Right cardiac atrium (tissue), 5 donors: Measurements from ENCODE around the gene PDCD5. TPM values are rescaled to one million over a fixed set of nuclear protein-coding genes. Genes with fewer than 3 reads are reported as not detected.
"Not testable (repeated sequence)": the region's sequence is repeated elsewhere in the genome, so short reads cannot be mapped to it uniquely, and the experiment has no call there.

Experiments
- ATAC-seq, 2 donors: fragments of 200-7000 bp; cut with Tn5 transposase; one replicate each; pipeline versions ENCODE4 v1.8.0 to v1.9.1; 2020; ENCODE audit warnings: moderate library complexity in 2 of 2, mild to moderate bottlenecking in 1 of 2
- DNase-seq, 3 donors: peaks; one replicate each; pipeline ENCODE4 v3.0.0-alpha.2; 2020
- H3K27ac ChIP-seq: one replicate; pipeline ENCODE4 v1.5.1; 2013; ENCODE audit warnings: mild to moderate bottlenecking, low read length, control low read depth, moderate library complexity
- H3K27me3 ChIP-seq: one replicate; pipeline ENCODE4 v1.6.1; 2013; ENCODE audit not compliant: control insufficient read depth, insufficient read depth
- H3K4me1 ChIP-seq: one replicate; pipeline ENCODE4 v1.6.1; 2013; ENCODE audit warnings: low read length; ENCODE audit not compliant: control insufficient read depth, insufficient read depth
- H3K4me3 ChIP-seq: one replicate; pipeline ENCODE4 v1.5.1; 2013; ENCODE audit warnings: low read length, control low read depth
- H3K9me3 ChIP-seq: one replicate; pipeline ENCODE4 v1.6.1; 2013; ENCODE audit warnings: low read length; ENCODE audit not compliant: control insufficient read depth
- WGBS: extraction: QIAGEN DNeasy Blood & Tissue Kit; methylation state at CpG from one replicate; pipeline ENCODE4 v1.1.7; 2013; 5-methylcytosine and 5-hydroxymethylcytosine counted together
- intact Hi-C, 4 donors: fragments of 100-400 bp; cut with DNase I; formaldehyde crosslinking; loops; one replicate each; pipeline versions ENCODE4 v1.11.0 to v1.14.0; 2022 to 2023
- polyA plus RNA-seq: library from polyadenylated mRNA; stranded (reverse); fragments of 200-250 nt; gene quantifications from one replicate; pipeline ENCODE4 v1.2.3, GENCODE V29; 2013
- total RNA-seq, 4 donors: library from RNA; stranded (reverse); fragmentation: NEBNext Ultra II Directional; extraction: Animal tissue kit (Norgen Biotek cat#: 25700); gene quantifications; one replicate each; pipeline ENCODE4 v1.2.1, GENCODE V29; 2021
- donor health status: healthy with polysubstance abuse.
- donor health status: DM: no; HTN: yes; CAD: no.
- donor health status: DM: no; HTN: no; CAD: no.
- donor health status: DM: no; HTN: yes; CAD: no; lungs with severe emphysema.
- donor health status: DM: yes; HTN: yes; CAD: no.

The PDCD5 gene
- total and polyA plus RNA-seq, 5 donors = 113 to 254 (median 117) TPM

DNA sequence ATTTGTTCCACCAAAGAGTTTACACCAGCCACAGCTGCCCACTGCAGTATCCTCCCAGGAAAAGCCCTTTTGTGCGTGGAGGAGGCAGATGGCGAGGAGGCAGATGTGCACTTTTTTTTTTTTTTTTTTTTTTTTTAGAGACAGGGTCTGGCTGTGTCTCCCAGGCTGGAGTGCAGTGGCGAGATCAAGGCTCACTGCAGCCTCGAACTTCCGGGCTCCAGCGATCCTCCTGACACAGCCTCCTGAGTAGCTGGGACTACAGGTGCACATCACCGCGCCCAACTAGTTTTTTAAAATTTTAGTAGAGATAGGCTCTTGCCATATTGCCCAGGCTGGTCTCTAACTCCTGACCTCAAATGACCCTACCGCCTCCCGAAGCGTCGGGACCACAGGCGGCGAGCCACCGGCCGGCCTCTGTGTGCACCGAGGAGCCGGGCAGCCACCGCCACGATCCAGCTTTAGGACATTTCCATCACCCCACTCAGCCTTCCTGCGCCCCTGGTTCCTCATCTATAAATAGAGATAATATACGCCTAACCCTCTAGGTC, 563 bp upstream of the PDCD5 start:
- peak overlapping the region; percentile 48 for H3K27ac ChIP-seq
- 20% methylated on average over 22 of the region's 22 CpGs for WGBS
- intact Hi-C loops = no loop called here

GRCh38 chr19:32581705-32582179, 752 bp downstream of the PDCD5 start:
- Histone ChIP-seq H3K4me3 (peak overlapping the region; percentile 61), H3K27me3 (no peaks in the 10 kb centered on the region), H3K27ac (peak overlapping the region; percentile 59), H3K9me3 (no peaks in the 10 kb centered on the region), H3K4me1 (no peaks in the 10 kb centered on the region)
- ATAC-seq = peak; percentile 21 to 47
- 5% methylated on average over 27 of the region's 27 CpGs for WGBS
- DNase-seq = peak in 2 of 3 donors; percentile 46 to 74
- intact Hi-C loops = no loop called here

More for the DNA sequence above, 563 bp upstream of the PDCD5 start:
- Histone ChIP-seq H3K9me3 (no peaks in the 10 kb centered on the region), H3K4me3 (peak overlapping the region; percentile 66), H3K27me3 (no peaks in the 10 kb centered on the region), H3K4me1 (no peaks in the 10 kb centered on the region)
- no peak for DNase-seq
- ATAC-seq = peak; percentile 18 to 41

DNA sequence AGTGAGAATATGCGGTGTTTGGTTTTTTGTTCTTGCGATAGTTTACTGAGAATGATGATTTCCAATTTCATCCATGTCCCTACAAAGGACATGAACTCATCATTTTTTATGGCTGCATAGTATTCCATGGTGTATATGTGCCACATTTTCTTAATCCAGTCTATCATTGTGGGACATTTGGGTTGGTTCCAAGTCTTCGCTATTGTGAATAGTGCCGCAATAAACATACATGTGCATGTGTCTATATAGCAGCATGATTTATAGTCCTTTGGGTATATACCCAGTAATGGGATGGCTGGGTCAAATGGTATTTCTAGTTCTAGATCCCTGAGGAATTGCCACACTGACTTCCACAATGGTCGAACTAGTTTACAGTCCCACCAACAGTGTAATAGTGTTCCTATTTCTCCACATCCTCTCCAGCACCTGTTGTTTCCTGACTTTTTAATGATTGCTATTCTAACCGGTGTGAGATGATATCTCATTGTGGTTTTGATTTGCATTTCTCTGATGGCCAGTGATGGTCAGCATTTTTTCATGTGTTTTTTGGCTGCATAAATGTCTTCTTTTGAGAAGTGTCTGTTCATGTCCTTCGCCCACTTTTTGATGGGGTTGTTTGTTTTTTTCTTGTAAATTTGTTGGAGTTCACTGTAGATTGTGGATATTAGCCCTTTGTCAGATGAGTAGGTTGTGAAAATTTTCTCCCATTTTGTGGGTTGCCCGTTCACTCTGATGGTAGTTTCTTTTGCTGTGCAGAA, 6.9 kb downstream of the PDCD5 start:
- H3K9me3 ChIP-seq, H3K27ac ChIP-seq, DNase-seq, H3K4me3 ChIP-seq, ATAC-seq, intact Hi-C loops, H3K4me1 ChIP-seq, H3K27me3 ChIP-seq: not testable (repeated sequence)
- 96% methylated on average over 6 of the region's 8 CpGs for whole genome bisulfite sequencing

DNA sequence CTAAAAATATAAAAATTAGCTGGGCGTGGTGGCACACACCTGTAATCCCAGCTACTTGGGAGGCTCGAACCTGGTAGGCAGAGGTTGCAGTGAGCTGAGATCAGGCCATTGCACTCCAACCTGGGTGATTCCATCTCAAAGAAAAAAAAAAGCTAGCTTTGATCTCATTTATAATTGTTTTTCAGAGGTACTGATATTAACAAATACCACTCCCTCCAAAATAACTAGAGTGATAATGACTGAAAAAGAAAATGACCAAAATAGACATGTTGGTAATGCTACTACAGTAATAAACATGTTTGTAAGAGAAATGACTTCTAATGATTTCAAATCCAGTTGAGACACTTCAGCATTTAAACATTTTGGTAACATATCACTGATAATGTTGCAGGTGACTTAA, 13.0 kb downstream of the PDCD5 start:
- intact Hi-C loops = no loop called here
- H3K4me3 ChIP-seq = no peak overlapping the region
- DNase-seq (no peak), ATAC-seq (no peak)
- no peaks in the 10 kb centered on the region for H3K27me3 ChIP-seq
- WGBS = 96% methylated on average over 2 of the region's 2 CpGs
- H3K9me3 ChIP-seq = no peaks in the 10 kb centered on the region
- H3K4me1 ChIP-seq = no peaks in the 10 kb centered on the region
- no peak overlapping the region for H3K27ac ChIP-seq

DNA sequence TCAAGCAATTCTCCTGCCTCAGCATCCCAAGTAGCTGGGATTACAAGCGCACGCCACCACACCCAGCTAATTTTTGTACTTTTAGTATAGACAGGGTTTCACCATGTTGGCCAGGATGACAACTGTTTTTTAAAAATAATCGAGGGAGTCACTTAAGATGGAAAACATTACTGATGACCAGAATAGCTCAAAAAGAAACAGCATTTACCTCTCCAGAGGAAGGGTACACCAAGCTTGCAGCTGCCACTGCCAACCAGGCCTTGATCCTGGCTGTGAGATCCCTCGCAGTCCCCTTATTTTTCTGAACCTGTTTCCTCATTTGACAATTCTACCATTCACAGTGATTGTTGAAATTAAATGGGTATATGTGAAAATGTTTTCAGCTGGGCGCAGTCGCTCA, 14.5 kb downstream of the PDCD5 start:
- no peaks in the 10 kb centered on the region for H3K27me3 ChIP-seq
- H3K9me3 ChIP-seq = no peaks in the 10 kb centered on the region
- H3K27ac ChIP-seq = no peak overlapping the region
- H3K4me3 ChIP-seq = no peak overlapping the region
- WGBS = 97% methylated on average over 6 of the region's 6 CpGs
- intact Hi-C loops = no loop called here
- DNase-seq (no peak), ATAC-seq (no peak)
- no peaks in the 10 kb centered on the region for H3K4me1 ChIP-seq

DNA sequence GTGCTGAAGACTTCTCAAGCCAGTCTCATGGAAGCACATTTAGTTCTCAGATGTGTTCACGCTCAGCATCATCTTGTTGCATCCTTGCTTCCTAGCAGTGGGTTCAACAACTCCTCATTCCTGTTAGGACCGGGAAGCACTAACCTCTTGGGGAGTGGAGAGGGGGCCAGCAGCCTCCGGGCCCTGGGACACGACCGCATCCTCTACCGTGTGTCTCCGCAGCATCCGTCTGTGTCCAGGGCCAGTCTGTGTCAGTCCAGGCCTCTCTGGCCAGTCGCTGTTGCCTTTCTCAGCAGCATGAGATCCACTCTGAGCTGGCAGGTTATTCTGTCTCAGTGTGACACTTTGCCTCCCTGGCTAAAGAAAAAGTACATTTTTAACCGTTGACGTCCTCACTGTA, 17.0 kb downstream of the PDCD5 start:
- no peak overlapping the region for H3K4me3 ChIP-seq
- H3K4me1 ChIP-seq = no peaks in the 10 kb centered on the region
- DNase-seq (no peak), ATAC-seq (no peak)
- intact Hi-C loops = no loop called here
- H3K27ac ChIP-seq = no peak overlapping the region
- no peaks in the 10 kb centered on the region for H3K9me3 ChIP-seq
- H3K27me3 ChIP-seq = no peaks in the 10 kb centered on the region
- 90% methylated on average over 11 of the region's 11 CpGs for WGBS

- Histone ChIP-seq H3K4me3 (no peak overlapping the region), H3K9me3 (no peaks in the 10 kb centered on the region), H3K27me3 (no peaks in the 10 kb centered on the region), H3K27ac (no peak overlapping the region), H3K4me1 (no peaks in the 10 kb centered on the region)
- WGBS = 88% methylated on average over 6 of the region's 6 CpGs
- intact Hi-C loops = no loop called here
- no peak for DNase-seq
- no peak for ATAC-seq
These were observed 18.3 kb downstream of the PDCD5 start for GRCh38 chr19:32599258-32599657.

- Histone ChIP-seq H3K4me1 (no peaks in the 10 kb centered on the region), H3K27me3 (no peaks in the 10 kb centered on the region), H3K27ac (no peak overlapping the region), H3K9me3 (no peaks in the 10 kb centered on the region), H3K4me3 (no peak overlapping the region)
- intact Hi-C loops = no loop called here
- DNase-seq = no peak
- peak; percentile 48 to 54 for ATAC-seq
- 5% methylated on average over 2 of the region's 2 CpGs for WGBS
These were observed 18.8 kb downstream of the PDCD5 start for GRCh38 chr19:32599736-32600157.

DNA sequence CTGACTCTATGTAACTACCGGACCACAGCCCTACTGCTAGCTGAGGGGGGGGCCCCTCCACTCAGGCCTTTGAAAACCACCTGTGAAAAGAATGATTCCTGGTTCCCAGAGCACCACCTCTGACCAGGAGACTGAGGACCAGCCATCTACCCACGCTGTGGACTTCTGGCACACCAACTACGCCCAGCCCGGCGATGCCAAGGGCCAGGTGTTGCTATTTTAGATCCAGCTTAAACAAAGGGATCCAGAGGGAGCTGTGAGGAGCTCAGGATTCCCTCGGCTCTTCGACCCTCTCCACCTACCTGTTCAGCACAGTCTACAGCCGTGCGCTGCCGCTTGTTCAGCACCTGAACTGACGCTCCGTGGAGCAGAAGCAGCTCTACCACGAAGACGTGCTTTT, 23.0 kb downstream of the PDCD5 start:
- Histone ChIP-seq H3K9me3 (no peaks in the 10 kb centered on the region), H3K27me3 (no peaks in the 10 kb centered on the region), H3K27ac (no peak overlapping the region), H3K4me3 (no peak overlapping the region), H3K4me1 (no peaks in the 10 kb centered on the region)
- WGBS = 98% methylated on average over 14 of the region's 14 CpGs
- intact Hi-C loops = no loop called here
- DNase-seq (no peak), ATAC-seq (no peak)

DNA sequence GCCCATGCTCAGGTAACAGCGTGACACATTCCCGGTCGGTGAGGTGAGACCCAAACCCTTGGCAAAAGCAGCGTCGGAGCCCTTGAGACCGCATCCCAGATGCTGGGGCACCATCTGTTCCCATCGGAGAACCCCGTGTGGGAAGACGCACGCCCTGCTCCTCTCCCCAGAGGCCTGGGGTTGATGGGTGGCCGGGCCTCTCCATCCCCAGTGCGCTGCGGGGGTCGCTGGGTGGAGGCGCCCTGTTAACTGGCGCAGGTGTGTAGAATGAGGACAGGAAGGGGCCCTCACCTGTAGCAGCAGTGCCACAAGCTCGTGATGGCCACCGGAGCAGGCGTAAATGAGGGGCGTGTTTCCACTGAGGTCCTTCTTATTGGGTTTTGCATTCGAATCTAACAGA, 24.6 kb downstream of the PDCD5 start:
- Histone ChIP-seq H3K9me3 (no peaks in the 10 kb centered on the region), H3K27me3 (no peaks in the 10 kb centered on the region), H3K27ac (no peak overlapping the region), H3K4me1 (no peaks in the 10 kb centered on the region), H3K4me3 (no peak overlapping the region)
- ATAC-seq (no peak), DNase-seq (no peak)
- WGBS = 97% methylated on average over 21 of the region's 21 CpGs
- intact Hi-C loops = no loop called here

GRCh38 chr19:32606289-32606688, 25.3 kb downstream of the PDCD5 start:
- WGBS = 87% methylated on average over 15 of the region's 15 CpGs
- H3K4me3 ChIP-seq = no peak overlapping the region
- H3K27ac ChIP-seq = no peak overlapping the region
- no peaks in the 10 kb centered on the region for H3K9me3 ChIP-seq
- H3K27me3 ChIP-seq = no peaks in the 10 kb centered on the region
- no peaks in the 10 kb centered on the region for H3K4me1 ChIP-seq
- intact Hi-C loops = no loop called here
- no peak for DNase-seq
- no peak for ATAC-seq
